PC-9 (cell line): ENCODE measurements around the gene SERPIND1.

Source experiments
- CTCF ChIP-seq: fragments of 200-600 bp; sonication (generic); conservative IDR thresholded peaks from 2 replicates; pipeline ENCODE4 v1.6.1; 2017; ENCODE audit warnings: mixed run types, antibody characterized with exemption, mild to moderate bottlenecking, moderate library complexity
- EZH2 ChIP-seq: fragments of 200-600 bp; sonication (generic); IDR thresholded peaks from 2 replicates; pipeline ENCODE4 v1.8.0; 2017; ENCODE audit warnings: antibody characterized with exemption, low read depth

- TF ChIP-seq CTCF (no peak), EZH2 (no peak)
Measured at GRCh38 chr22:20814221-20814808, 40.4 kb downstream of the SERPIND1 start.
